PFSK-1 (cell line): Measurements from ENCODE around the gene OR5B3.

Experiments
- FOXP2 ChIP-seq: optimal IDR thresholded peaks from 2 replicates; pipeline ENCODE3; 2011; ENCODE audit warnings: borderline replicate concordance, control low read depth, inconsistent platforms; ENCODE audit not compliant: insufficient read depth; ENCODE audit errors: extremely low read length, extremely low read depth
- POLR2AphosphoS5 ChIP-seq: IDR thresholded peaks from 2 replicates; pipeline ENCODE4 v1.6.1; 2012; ENCODE audit warnings: low read depth, mild to moderate bottlenecking, control low read depth, low read length, moderate library complexity
- SIN3A ChIP-seq: IDR thresholded peaks from 2 replicates; pipeline ENCODE4 v1.6.1; 2012; ENCODE audit warnings: mild to moderate bottlenecking, low read length, moderate library complexity, borderline replicate concordance; ENCODE audit not compliant: insufficient read depth
- TAF1 ChIP-seq: IDR thresholded peaks from 2 replicates; pipeline ENCODE4 v1.6.1; 2012; ENCODE audit warnings: low read length, control low read depth, borderline replicate concordance; ENCODE audit not compliant: insufficient read depth
- TF ChIP-seq, protein P1 (sequence below), 2 experiments: IDR thresholded peaks; 2 replicates each; pipeline versions ENCODE4 v1.6.1 to v1.8.0; 2011 to 2012; ENCODE audit warnings: low read depth in 2 of 2, low read length in 2 of 2, control low read depth in 1 of 2, inconsistent platforms in 1 of 2, mild to moderate bottlenecking in 1 of 2, moderate library complexity in 1 of 2; ENCODE audit not compliant: insufficient read depth in 1 of 2

Gene OR5B3

DNA sequence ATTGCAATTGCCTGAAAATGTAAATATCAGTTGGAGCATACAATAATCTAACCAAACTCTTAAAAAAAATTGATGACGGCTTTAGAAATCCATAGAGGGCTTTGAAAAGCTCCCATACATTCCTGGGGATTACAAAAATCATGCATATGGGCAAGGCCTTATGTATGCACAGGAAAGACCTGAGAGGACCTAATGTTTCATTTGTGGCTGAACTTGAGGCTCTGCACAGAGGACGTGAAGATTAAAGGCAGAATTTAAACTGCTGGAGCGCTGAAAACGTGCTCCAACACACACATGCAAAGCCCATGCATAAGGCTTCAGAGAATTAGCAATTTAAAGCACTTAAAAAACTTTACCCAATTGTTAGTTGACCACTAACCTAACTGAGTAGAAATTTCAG, 31.8 kb upstream of the OR5B3 start:
- no peak for TF ChIP-seq POLR2AphosphoS5

GRCh38 chr11:58434217-58434616, 27.5 kb upstream of the OR5B3 start:
- no peak for TF ChIP-seq TAF1
- TF ChIP-seq, protein P1, sequence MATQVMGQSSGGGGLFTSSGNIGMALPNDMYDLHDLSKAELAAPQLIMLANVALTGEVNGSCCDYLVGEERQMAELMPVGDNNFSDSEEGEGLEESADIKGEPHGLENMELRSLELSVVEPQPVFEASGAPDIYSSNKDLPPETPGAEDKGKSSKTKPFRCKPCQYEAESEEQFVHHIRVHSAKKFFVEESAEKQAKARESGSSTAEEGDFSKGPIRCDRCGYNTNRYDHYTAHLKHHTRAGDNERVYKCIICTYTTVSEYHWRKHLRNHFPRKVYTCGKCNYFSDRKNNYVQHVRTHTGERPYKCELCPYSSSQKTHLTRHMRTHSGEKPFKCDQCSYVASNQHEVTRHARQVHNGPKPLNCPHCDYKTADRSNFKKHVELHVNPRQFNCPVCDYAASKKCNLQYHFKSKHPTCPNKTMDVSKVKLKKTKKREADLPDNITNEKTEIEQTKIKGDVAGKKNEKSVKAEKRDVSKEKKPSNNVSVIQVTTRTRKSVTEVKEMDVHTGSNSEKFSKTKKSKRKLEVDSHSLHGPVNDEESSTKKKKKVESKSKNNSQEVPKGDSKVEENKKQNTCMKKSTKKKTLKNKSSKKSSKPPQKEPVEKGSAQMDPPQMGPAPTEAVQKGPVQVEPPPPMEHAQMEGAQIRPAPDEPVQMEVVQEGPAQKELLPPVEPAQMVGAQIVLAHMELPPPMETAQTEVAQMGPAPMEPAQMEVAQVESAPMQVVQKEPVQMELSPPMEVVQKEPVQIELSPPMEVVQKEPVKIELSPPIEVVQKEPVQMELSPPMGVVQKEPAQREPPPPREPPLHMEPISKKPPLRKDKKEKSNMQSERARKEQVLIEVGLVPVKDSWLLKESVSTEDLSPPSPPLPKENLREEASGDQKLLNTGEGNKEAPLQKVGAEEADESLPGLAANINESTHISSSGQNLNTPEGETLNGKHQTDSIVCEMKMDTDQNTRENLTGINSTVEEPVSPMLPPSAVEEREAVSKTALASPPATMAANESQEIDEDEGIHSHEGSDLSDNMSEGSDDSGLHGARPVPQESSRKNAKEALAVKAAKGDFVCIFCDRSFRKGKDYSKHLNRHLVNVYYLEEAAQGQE (IDR thresholded peaks at IDR 0.05; ENCODE audit: insufficient read depth in 1 of 2, low read depth in 2 of 2, low read length in 2 of 2) = no peak
- no peak for TF ChIP-seq POLR2AphosphoS5
- TF ChIP-seq FOXP2 = no peak
- TF ChIP-seq SIN3A = no peak

- TF ChIP-seq TAF1 (no peak), FOXP2 (no peak), SIN3A (no peak), POLR2AphosphoS5 (no peak)
- TF ChIP-seq, protein P1 (IDR thresholded peaks at IDR 0.05; ENCODE audit: insufficient read depth in 1 of 2, low read depth in 2 of 2, low read length in 2 of 2) = no peak
Observed at GRCh38 chr11:58433638-58434203, 27.0 kb upstream of the OR5B3 start.

DNA sequence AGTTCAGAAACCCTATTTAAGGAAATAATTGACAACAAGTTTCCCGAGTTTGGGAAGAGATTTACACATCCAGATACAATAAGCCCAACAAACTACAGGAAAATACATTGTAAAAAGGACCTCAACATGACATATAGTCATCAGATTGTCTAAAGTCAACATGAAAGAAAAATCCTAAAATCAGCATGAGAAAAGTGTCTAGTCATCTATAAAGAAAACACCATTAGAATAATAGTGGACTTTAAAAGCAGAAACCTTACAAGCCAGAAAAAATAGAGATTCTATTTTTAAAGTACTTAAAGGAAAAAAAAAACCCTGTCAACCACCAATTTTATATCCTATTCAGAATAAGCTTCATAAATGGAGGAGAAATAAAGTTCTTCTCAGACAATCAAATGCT, 22.6 kb upstream of the OR5B3 start:
- no peak for TF ChIP-seq POLR2AphosphoS5
- TF ChIP-seq, protein P1 (IDR thresholded peaks at IDR 0.05; ENCODE audit: insufficient read depth in 1 of 2, low read depth in 2 of 2, low read length in 2 of 2) = no peak

DNA sequence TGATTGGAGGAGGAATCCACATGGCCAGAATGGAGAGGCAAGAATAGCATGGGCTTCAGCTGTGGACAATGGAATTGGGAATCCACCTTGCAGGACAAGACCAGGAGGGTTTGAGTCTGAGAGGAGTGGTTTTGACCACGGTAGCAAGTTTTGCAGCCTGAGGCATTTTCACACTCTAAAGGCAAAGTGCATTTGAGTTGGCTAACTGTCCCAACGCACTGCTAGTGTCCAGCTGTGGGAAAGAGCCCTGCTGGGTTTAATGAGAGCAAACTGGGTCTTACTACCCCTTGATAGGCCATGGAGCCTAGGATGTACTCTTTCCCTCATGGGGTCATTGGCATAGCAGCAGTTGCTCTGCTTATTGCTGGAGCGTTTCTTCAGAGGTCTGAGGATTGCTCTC, 21.3 kb upstream of the OR5B3 start, which contains the start of gene OR5B2:
Gene OR5B2, minus strand, starts transcription at position 101 of the 400 bp plus-strand sequence. CDS start 4,860 bp downstream, outside the sequence.
- TF ChIP-seq, protein P1 (IDR thresholded peaks at IDR 0.05; ENCODE audit: insufficient read depth in 1 of 2, low read depth in 2 of 2, low read length in 2 of 2) = no peak
- TF ChIP-seq SIN3A = no peak

DNA sequence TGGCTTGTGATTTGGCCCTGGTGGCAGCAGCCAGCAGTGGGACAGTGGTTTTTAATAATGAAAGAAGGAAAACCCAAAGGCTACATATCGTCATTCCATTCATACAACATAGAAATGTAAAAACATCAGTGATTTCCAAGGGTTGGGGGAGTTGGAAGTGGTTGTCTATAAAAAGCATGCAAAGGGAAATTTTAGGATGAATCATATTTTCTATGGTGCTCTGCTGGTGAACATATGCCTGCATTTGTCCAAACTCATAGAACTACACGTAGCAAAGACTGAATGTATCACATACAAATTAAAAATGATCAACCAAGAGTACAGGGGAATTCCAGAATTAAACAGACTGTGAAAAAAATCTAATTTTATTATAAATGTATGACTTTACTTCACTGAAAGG, 11.1 kb downstream of the OR5B3 start:
- TF ChIP-seq, protein P1 (IDR thresholded peaks at IDR 0.05; ENCODE audit: insufficient read depth in 1 of 2, low read depth in 2 of 2, low read length in 2 of 2) = no peak
- TF ChIP-seq POLR2AphosphoS5 = no peak
- no peak for TF ChIP-seq FOXP2
- TF ChIP-seq TAF1 = no peak
- TF ChIP-seq SIN3A = no peak
